Measurements from ENCODE around the gene AKAP8L. TPM values are rescaled to one million over a fixed set of nuclear protein-coding genes. Genes with fewer than 3 reads are reported as not detected.

AKAP8L gene
- total RNA-seq, 1 experiment from 2014 or later = 231 TPM

GRCh38 chr19:15453906-15454860 is 35.4 kb upstream of the AKAP8L start (continued):
- TF ChIP-seq, protein P1, sequence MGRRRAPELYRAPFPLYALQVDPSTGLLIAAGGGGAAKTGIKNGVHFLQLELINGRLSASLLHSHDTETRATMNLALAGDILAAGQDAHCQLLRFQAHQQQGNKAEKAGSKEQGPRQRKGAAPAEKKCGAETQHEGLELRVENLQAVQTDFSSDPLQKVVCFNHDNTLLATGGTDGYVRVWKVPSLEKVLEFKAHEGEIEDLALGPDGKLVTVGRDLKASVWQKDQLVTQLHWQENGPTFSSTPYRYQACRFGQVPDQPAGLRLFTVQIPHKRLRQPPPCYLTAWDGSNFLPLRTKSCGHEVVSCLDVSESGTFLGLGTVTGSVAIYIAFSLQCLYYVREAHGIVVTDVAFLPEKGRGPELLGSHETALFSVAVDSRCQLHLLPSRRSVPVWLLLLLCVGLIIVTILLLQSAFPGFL (CRISPR knock-in tag; IDR thresholded peaks at IDR 0.05; ENCODE audit: borderline replicate concordance) = no peak
- TF ChIP-seq STAT6 (CRISPR knock-in tag; conservative IDR thresholded peaks at IDR 0.05; ENCODE audit: low read depth) (no peak), ZNF396 (CRISPR knock-in tag; IDR thresholded peaks at IDR 0.05; ENCODE audit: borderline replicate concordance) (no peak), SMAD4 (CRISPR knock-in tag; IDR thresholded peaks at IDR 0.05) (no peak), NFATC4 (CRISPR knock-in tag; IDR thresholded peaks at IDR 0.05) (no peak), ZNF423 (CRISPR knock-in tag; IDR thresholded peaks at IDR 0.05) (no peak), RELA (CRISPR knock-in tag; IDR thresholded peaks at IDR 0.05; ENCODE audit: borderline replicate concordance) (no peak), ZNF138 (CRISPR knock-in tag; conservative IDR thresholded peaks at IDR 0.05) (no peak), E2F5 (CRISPR knock-in tag; IDR thresholded peaks at IDR 0.05) (no peak)

GRCh38 chr19:15453091-15453578 is 34.3 kb upstream of the AKAP8L start:
- peak; percentile 46 for DNase-seq (ENCODE audit: low spot score)
- peak overlapping the region; percentile 60 for H3K27ac Mint-ChIP-seq

DNA sequence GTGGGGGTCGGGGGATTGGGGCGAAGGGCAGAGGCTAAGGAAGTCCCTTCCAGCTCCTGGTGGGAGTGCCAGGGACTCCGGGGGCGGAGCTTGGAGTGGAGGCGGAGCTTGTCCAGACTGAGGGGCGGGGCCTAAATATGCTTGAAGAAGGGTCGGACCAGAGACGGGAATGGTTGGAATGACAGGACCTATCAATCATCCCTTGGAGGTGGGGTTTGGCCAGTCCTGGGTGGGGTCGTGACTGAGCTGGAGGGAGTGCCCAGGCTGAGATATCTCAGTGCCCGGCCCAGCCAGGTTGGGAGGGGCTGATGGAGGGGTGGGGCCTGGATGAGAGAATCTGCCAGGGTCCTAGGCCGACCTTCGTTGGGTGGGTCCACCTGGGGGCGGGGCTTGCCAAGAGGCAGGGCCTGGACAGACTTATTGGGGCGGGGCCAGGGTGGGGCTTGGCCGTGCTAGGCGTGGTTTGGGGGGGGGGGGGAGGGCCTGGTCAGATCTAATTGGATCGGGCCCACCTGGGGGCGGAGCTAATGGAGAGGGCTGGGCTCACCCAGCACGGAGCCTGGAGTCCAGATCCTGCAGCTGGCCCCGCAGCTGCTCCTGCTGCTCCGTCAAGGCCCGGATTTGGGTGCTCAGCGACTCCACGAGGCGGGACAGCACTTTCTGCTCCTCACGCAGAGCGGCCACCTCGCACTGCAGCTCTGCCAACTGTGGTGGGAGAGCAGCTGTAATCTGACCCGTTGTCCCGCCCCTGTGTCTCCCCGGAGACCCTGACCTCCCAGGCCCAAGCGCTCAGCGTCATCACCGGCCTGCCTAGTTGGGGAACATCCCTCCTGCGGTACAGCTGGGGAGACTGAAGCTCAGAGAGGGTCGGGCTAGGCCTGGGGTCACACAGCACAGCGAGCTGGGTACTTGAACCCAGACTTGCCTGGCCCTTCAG is 33.6 kb upstream of the AKAP8L start:
- TF ChIP-seq ZNF219 (CRISPR knock-in tag; IDR thresholded peaks at IDR 0.05; ENCODE audit: borderline replicate concordance) = no peak
- TF ChIP-seq GTF2I (CRISPR knock-in tag; conservative IDR thresholded peaks at IDR 0.05) = peak; percentile 91
- TF ChIP-seq SP1 (CRISPR knock-in tag; conservative IDR thresholded peaks at IDR 0.05) = peak; percentile 53; the same call in 1 of the 2 replicates
- TF ChIP-seq CBFB (CRISPR knock-in tag; IDR thresholded peaks at IDR 0.05; ENCODE audit: low read depth) = no peak
- TF ChIP-seq ZNF121 (CRISPR knock-in tag; IDR thresholded peaks at IDR 0.05) = peak; percentile 97
- no peak for TF ChIP-seq ZNF423 (CRISPR knock-in tag; IDR thresholded peaks at IDR 0.05)
- TF ChIP-seq, protein P2, sequence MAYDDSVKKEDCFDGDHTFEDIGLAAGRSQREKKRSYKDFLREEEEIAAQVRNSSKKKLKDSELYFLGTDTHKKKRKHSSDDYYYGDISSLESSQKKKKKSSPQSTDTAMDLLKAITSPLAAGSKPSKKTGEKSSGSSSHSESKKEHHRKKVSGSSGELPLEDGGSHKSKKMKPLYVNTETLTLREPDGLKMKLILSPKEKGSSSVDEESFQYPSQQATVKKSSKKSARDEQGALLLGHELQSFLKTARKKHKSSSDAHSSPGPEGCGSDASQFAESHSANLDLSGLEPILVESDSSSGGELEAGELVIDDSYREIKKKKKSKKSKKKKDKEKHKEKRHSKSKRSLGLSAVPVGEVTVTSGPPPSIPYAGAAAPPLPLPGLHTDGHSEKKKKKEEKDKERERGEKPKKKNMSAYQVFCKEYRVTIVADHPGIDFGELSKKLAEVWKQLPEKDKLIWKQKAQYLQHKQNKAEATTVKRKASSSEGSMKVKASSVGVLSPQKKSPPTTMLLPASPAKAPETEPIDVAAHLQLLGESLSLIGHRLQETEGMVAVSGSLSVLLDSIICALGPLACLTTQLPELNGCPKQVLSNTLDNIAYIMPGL (CRISPR knock-in tag; IDR thresholded peaks at IDR 0.05) = no peak
- TF ChIP-seq ZNF317 (CRISPR knock-in tag; IDR thresholded peaks at IDR 0.05; ENCODE audit: borderline replicate concordance, low read depth) = no peak
- peaks cover 66% of the 10 kb centered on the region for H3K27me3 Mint-ChIP-seq (ENCODE audit: low read depth)
- DNase-seq (ENCODE audit: low spot score) (peak; percentile 99), ATAC-seq (peak; percentile 78)
- H3K36me3 Mint-ChIP-seq = no peaks in the 10 kb centered on the region
- ChIA-PET POLR2A (interaction anchor here (0.5 to 1.9 kb wide), 6 partner anchors 25 to 102 kb away, joined by 3 to 20 read pairs (median 3); partner anchors contain the start of genes AKAP8 and AKAP8L), CTCF (interaction anchor here (0.5 to 3.4 kb wide), 21 partner anchors 11 to 1616 kb away, joined by 3 to 33 read pairs (median 3); partner anchors contain the start of genes AKAP8L and FAM32A)
- peak overlapping the region; percentile 60 for H3K27ac Mint-ChIP-seq
- H3K4me3 Mint-ChIP-seq = peak overlapping the region; percentile 74
- no peaks in the 10 kb centered on the region for H3K9me3 Mint-ChIP-seq
- peaks cover 23% of the 10 kb centered on the region for H3K4me1 Mint-ChIP-seq

More at GRCh38 chr19:15453091-15453578, 34.3 kb upstream of the AKAP8L start:
- ATAC-seq = no peak
- Mint-ChIP-seq H3K9me3 (no peaks in the 10 kb centered on the region), H3K36me3 (no peaks in the 10 kb centered on the region), H3K4me3 (peak overlapping the region; percentile 74), H3K27me3 (ENCODE audit: low read depth) (peaks cover 72% of the 10 kb centered on the region), H3K4me1 (peaks cover 27% of the 10 kb centered on the region)
- CTCF ChIA-PET = interaction anchor here (0.7 to 3.4 kb wide), 17 partner anchors 11 to 361 kb away, joined by 3 to 33 read pairs (median 4); partner anchors contain the start of genes AKAP8L and PGLYRP2
- POLR2A ChIA-PET = interaction anchor here (1.9 kb wide), 1 partner anchor 34 kb away, joined by 20 read pairs; the partner anchor contains the start of gene AKAP8L
- TF ChIP-seq ATF1 (CRISPR knock-in tag; IDR thresholded peaks at IDR 0.05) (no peak), EMX1 (CRISPR knock-in tag; IDR thresholded peaks at IDR 0.05) (no peak), RELA (CRISPR knock-in tag; IDR thresholded peaks at IDR 0.05; ENCODE audit: borderline replicate concordance) (no peak), ZBTB21 (CRISPR knock-in tag; IDR thresholded peaks at IDR 0.05; ENCODE audit: borderline replicate concordance) (no peak)
- TF ChIP-seq, protein P3, sequence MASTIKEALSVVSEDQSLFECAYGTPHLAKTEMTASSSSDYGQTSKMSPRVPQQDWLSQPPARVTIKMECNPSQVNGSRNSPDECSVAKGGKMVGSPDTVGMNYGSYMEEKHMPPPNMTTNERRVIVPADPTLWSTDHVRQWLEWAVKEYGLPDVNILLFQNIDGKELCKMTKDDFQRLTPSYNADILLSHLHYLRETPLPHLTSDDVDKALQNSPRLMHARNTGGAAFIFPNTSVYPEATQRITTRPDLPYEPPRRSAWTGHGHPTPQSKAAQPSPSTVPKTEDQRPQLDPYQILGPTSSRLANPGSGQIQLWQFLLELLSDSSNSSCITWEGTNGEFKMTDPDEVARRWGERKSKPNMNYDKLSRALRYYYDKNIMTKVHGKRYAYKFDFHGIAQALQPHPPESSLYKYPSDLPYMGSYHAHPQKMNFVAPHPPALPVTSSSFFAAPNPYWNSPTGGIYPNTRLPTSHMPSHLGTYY (CRISPR knock-in tag; IDR thresholded peaks at IDR 0.05) = 0 out of 2 replicates have a peak, but pooled peaks have one; percentile 47
